ENCODE measurements around the gene FATE1. TPM values are rescaled to one million over a fixed set of nuclear protein-coding genes. Genes with fewer than 3 reads are reported as not detected.

FATE1 gene
- total and polyA plus RNA-seq, 2 donors (not counting 1 experiment from before 2014, with no cell fraction given) = not detected

GRCh38 chrX:151742311-151742710 lies 26.5 kb downstream of the FATE1 start:
- no peaks in the 10 kb centered on the region for H3K27me3 ChIP-seq (ENCODE audit: control insufficient read depth, insufficient read depth, low read length)
- no peaks in the 10 kb centered on the region for H4K20me1 ChIP-seq (ENCODE audit: control insufficient read depth, extremely low read depth, insufficient read depth, low read length)
- no peak overlapping the region for H3K4me2 ChIP-seq (ENCODE audit: extremely low read depth, insufficient read depth, low read length)
- no peak overlapping the region for H2AFZ ChIP-seq (ENCODE audit: low read length)
- H3K79me2 ChIP-seq (ENCODE audit: control insufficient read depth, insufficient read depth, low read length) = no peaks in the 10 kb centered on the region
- no peak for DNase-seq (ENCODE audit: low read depth in 2 of 2)
- H3K4me1 ChIP-seq (ENCODE audit: control insufficient read depth, extremely low read depth, insufficient read depth, low read length) = no peaks in the 10 kb centered on the region
- TF ChIP-seq EZH2 (IDR thresholded peaks at IDR 0.05; ENCODE audit: low read length, missing control alignments) (no peak), CTCF (conservative IDR thresholded peaks at IDR 0.05 in 1 of 2, IDR thresholded peaks at IDR 0.05 in 1 of 2; ENCODE audit: low read depth in 1 of 2, low read length in 2 of 2) (no peak)
- H3K27ac ChIP-seq (ENCODE audit: insufficient read depth, low read length) = no peak overlapping the region
- no peaks in the 10 kb centered on the region for H3K36me3 ChIP-seq (ENCODE audit: control insufficient read depth, insufficient read depth, low read length)
- H3K9ac ChIP-seq (ENCODE audit: insufficient read depth, low read length) = no peak overlapping the region
- H3K9me3 ChIP-seq (ENCODE audit: control insufficient read depth, insufficient read depth, low read depth, low read length) = no peaks in the 10 kb centered on the region
- H3K4me3 ChIP-seq (replicated peaks in 1 of 4; ENCODE audit: control extremely low read depth in 1 of 4, insufficient read depth in 1 of 4, low read depth in 3 of 4, low read length in 4 of 4) = no peak overlapping the region

- no peaks in the 10 kb centered on the region for H3K9me3 ChIP-seq (ENCODE audit: control insufficient read depth, insufficient read depth, low read depth, low read length)
- no peaks in the 10 kb centered on the region for H3K79me2 ChIP-seq (ENCODE audit: control insufficient read depth, insufficient read depth, low read length)
- H3K27ac ChIP-seq (ENCODE audit: insufficient read depth, low read length) = no peak overlapping the region
- no peaks in the 10 kb centered on the region for H3K36me3 ChIP-seq (ENCODE audit: control insufficient read depth, insufficient read depth, low read length)
- no peak overlapping the region for H2AFZ ChIP-seq (ENCODE audit: low read length)
- TF ChIP-seq EZH2 (IDR thresholded peaks at IDR 0.05; ENCODE audit: low read length, missing control alignments) (no peak), CTCF (conservative IDR thresholded peaks at IDR 0.05 in 1 of 2, IDR thresholded peaks at IDR 0.05 in 1 of 2; ENCODE audit: low read depth in 1 of 2, low read length in 2 of 2) (no peak)
- H3K4me1 ChIP-seq (ENCODE audit: control insufficient read depth, extremely low read depth, insufficient read depth, low read length) = no peaks in the 10 kb centered on the region
- no peak for DNase-seq (ENCODE audit: low read depth in 2 of 2)
- no peak overlapping the region for H3K4me3 ChIP-seq (replicated peaks in 1 of 4; ENCODE audit: control extremely low read depth in 1 of 4, insufficient read depth in 1 of 4, low read depth in 3 of 4, low read length in 4 of 4)
- H3K27me3 ChIP-seq (ENCODE audit: control insufficient read depth, insufficient read depth, low read length) = no peaks in the 10 kb centered on the region
- H3K9ac ChIP-seq (ENCODE audit: insufficient read depth, low read length) = no peak overlapping the region
- no peak overlapping the region for H3K4me2 ChIP-seq (ENCODE audit: extremely low read depth, insufficient read depth, low read length)
- no peaks in the 10 kb centered on the region for H4K20me1 ChIP-seq (ENCODE audit: control insufficient read depth, extremely low read depth, insufficient read depth, low read length)
Observed at GRCh38 chrX:151743651-151744470, 28.0 kb downstream of the FATE1 start.

- Histone ChIP-seq H3K4me2 (ENCODE audit: extremely low read depth, insufficient read depth, low read length) (no peak overlapping the region), H3K27ac (ENCODE audit: insufficient read depth, low read length) (no peak overlapping the region), H3K79me2 (ENCODE audit: control insufficient read depth, insufficient read depth, low read length) (no peaks in the 10 kb centered on the region), H3K4me3 (replicated peaks in 1 of 4; ENCODE audit: control extremely low read depth in 1 of 4, insufficient read depth in 1 of 4, low read depth in 3 of 4, low read length in 4 of 4) (no peak overlapping the region), H3K4me1 (ENCODE audit: control insufficient read depth, extremely low read depth, insufficient read depth, low read length) (no peaks in the 10 kb centered on the region), H3K9me3 (ENCODE audit: control insufficient read depth, insufficient read depth, low read depth, low read length) (no peaks in the 10 kb centered on the region), H3K36me3 (ENCODE audit: control insufficient read depth, insufficient read depth, low read length) (no peaks in the 10 kb centered on the region), H2AFZ (ENCODE audit: low read length) (no peak overlapping the region), H3K9ac (ENCODE audit: insufficient read depth, low read length) (no peak overlapping the region), H3K27me3 (ENCODE audit: control insufficient read depth, insufficient read depth, low read length) (no peaks in the 10 kb centered on the region), H4K20me1 (ENCODE audit: control insufficient read depth, extremely low read depth, insufficient read depth, low read length) (no peaks in the 10 kb centered on the region)
- TF ChIP-seq CTCF (conservative IDR thresholded peaks at IDR 0.05 in 1 of 2, IDR thresholded peaks at IDR 0.05 in 1 of 2; ENCODE audit: low read depth in 1 of 2, low read length in 2 of 2) = no peak
- no peak for DNase-seq (ENCODE audit: low read depth in 2 of 2)
Observed at GRCh38 chrX:151745651-151746050, 29.8 kb downstream of the FATE1 start.

Data from fibroblast of lung (primary cell).